ENCODE results near the gene ITGBL1. TPM values are rescaled to one million over a fixed set of nuclear protein-coding genes. Genes with fewer than 3 reads are reported as not detected.
A peak's percentile ranks its signal among the peaks of the same experiment; 100 is the strongest.

The ITGBL1 gene
- total and polyA plus RNA-seq, 2 of the 13 experiments (the other 11 are each of a cell fraction or from before 2014, with no cell fraction given): 0.02 TPM; not detected in 1

GRCh38 chr13:101730420-101731000, 278.0 kb downstream of the ITGBL1 start:
- ChIA-PET POLR2A (no interaction called here), CTCF (ENCODE audit: low intra/inter-chr PET ratio, low total read pairs) (no interaction called here)
- Histone ChIP-seq H3K79me2 (ENCODE audit: insufficient read depth, low read length) (no peaks in the 10 kb centered on the region), H2AFZ (ENCODE audit: low read length) (no peak overlapping the region), H3K4me1 (ENCODE audit: insufficient read depth, low read length) (no peaks in the 10 kb centered on the region), H3K9me3 (ENCODE audit: low read length) (no peaks in the 10 kb centered on the region), H3K4me2 (ENCODE audit: low read depth, low read length) (no peak overlapping the region), H3K36me3 (replicated peaks in 1 of 2; ENCODE audit: control insufficient read depth in 1 of 2, insufficient read depth in 2 of 2, low read length in 2 of 2) (no peaks in the 10 kb centered on the region), H3K4me3 (replicated peaks in 1 of 3; ENCODE audit: insufficient read depth in 1 of 3, low read depth in 2 of 3, low read length in 3 of 3) (no peak overlapping the region), H3K27me3 (ENCODE audit: control insufficient read depth in 1 of 2, insufficient read depth in 2 of 2, low read length in 2 of 2) (no peaks in the 10 kb centered on the region), H3K9ac (ENCODE audit: insufficient read depth, low read depth, low read length) (no peak overlapping the region), H3K27ac (ENCODE audit: extremely low read length, insufficient read depth, low read length) (no peak overlapping the region), H4K20me1 (ENCODE audit: insufficient read depth, low read length) (no peaks in the 10 kb centered on the region)
- TF ChIP-seq AHDC1 (CRISPR knock-in tag; IDR thresholded peaks at IDR 0.05; ENCODE audit: borderline replicate concordance): no peak
- peak; percentile 58; the same call in 1 of the 2 replicates for TF ChIP-seq NFE2L2 (IDR thresholded peaks at IDR 0.05; ENCODE audit: low read length)
- FAIRE-seq (no peak), DNase-seq (ENCODE audit: low spot score) (no peak), ATAC-seq (no peak)
- intact Hi-C loops (cut with micrococcal nuclease; ENCODE audit: unreplicated experiment): no loop called here
- BruUV-seq (replicated peaks): no TSS peak
- WGBS (ENCODE audit: low lambda C conversion rate): 0% methylated on average over 3 of the region's 3 CpGs
- in situ Hi-C loops (cut with HindIII; ENCODE audit: extremely low pct_ligation_motif_present, low pct_unique_long_range_greater_than_20kb): no loop called here

All from HepG2 (cell line).